B cell (primary cell): Measurements from ENCODE around the gene RNF149.

ENCODE experiments used
- CTCF ChIP-seq: fragments of 200-600 bp; IDR thresholded peaks from one replicate; pipeline ENCODE4 v1.8.0; 2022; ENCODE audit warnings: antibody characterized with exemption, mild to moderate bottlenecking
- EZH2 ChIP-seq: IDR thresholded peaks from 2 replicates; pipeline ENCODE4 v1.6.1; 2012; ENCODE audit warnings: borderline replicate concordance, low read depth, mild to moderate bottlenecking, moderate library complexity, low read length; ENCODE audit not compliant: insufficient read depth, poor library complexity, severe bottlenecking

GRCh38 chr2:101251844-101252407 lies 56.6 kb downstream of the RNF149 start:
- no peak for TF ChIP-seq EZH2
- TF ChIP-seq CTCF: peak; percentile 43
